ENCODE measurements around the gene SDC3.
A peak's percentile ranks its signal among the peaks of the same experiment; 100 is the strongest.

The SDC3 gene

GRCh38 chr1:30912913-30913652 lies 4.5 kb upstream of the SDC3 start:
- Histone ChIP-seq H3K4me3 (ENCODE audit: low read depth, low read length) (no peak overlapping the region), H3K36me3 (ENCODE audit: insufficient read depth, low read length) (no peaks in the 10 kb centered on the region), H3K27ac (ENCODE audit: low read depth, low read length) (no peak overlapping the region)

DNA sequence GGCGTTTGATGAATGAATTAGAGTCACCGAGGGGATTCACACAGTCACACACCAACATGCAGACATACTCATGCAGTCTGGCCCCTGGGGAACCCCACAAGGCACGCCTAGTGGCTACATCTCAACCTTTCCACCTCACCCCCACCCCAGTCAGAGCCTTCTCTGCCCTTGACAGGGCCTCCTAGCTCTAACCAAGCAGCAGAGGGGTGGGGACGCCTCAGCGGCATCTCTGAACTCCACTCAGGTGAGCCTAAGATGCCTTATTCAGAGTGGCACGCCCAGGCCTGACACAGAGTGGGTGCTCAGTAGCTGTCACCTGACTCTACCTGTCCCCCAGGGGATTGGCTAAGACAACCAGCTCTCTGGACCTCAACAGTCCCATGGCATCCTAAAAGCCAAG lies 3.7 kb upstream of the SDC3 start:
- H3K4me3 ChIP-seq (ENCODE audit: low read depth, low read length): no peak overlapping the region
- H2AFZ ChIP-seq (ENCODE audit: low read length, unreplicated experiment): no peak overlapping the region
- H3K27me3 ChIP-seq (ENCODE audit: insufficient read depth, low read length): no peaks in the 10 kb centered on the region; the same call in 1 of the 2 replicates
- H3K27ac ChIP-seq (ENCODE audit: low read depth, low read length): no peak overlapping the region
- H3K4me1 ChIP-seq (ENCODE audit: control insufficient read depth, insufficient read depth, low read length, unreplicated experiment): no peaks in the 10 kb centered on the region
- no peaks in the 10 kb centered on the region for H3K36me3 ChIP-seq (ENCODE audit: insufficient read depth, low read length)
- no peaks in the 10 kb centered on the region for H3K79me2 ChIP-seq (ENCODE audit: control insufficient read depth, insufficient read depth, low read length, unreplicated experiment)

More at GRCh38 chr1:30912913-30913652, 4.5 kb upstream of the SDC3 start:
- Histone ChIP-seq H3K79me2 (ENCODE audit: control insufficient read depth, insufficient read depth, low read length, unreplicated experiment) (no peaks in the 10 kb centered on the region), H3K4me1 (ENCODE audit: control insufficient read depth, insufficient read depth, low read length, unreplicated experiment) (no peaks in the 10 kb centered on the region), H2AFZ (ENCODE audit: low read length, unreplicated experiment) (no peak overlapping the region), H3K27me3 (ENCODE audit: insufficient read depth, low read length) (no peaks in the 10 kb centered on the region)

DNA sequence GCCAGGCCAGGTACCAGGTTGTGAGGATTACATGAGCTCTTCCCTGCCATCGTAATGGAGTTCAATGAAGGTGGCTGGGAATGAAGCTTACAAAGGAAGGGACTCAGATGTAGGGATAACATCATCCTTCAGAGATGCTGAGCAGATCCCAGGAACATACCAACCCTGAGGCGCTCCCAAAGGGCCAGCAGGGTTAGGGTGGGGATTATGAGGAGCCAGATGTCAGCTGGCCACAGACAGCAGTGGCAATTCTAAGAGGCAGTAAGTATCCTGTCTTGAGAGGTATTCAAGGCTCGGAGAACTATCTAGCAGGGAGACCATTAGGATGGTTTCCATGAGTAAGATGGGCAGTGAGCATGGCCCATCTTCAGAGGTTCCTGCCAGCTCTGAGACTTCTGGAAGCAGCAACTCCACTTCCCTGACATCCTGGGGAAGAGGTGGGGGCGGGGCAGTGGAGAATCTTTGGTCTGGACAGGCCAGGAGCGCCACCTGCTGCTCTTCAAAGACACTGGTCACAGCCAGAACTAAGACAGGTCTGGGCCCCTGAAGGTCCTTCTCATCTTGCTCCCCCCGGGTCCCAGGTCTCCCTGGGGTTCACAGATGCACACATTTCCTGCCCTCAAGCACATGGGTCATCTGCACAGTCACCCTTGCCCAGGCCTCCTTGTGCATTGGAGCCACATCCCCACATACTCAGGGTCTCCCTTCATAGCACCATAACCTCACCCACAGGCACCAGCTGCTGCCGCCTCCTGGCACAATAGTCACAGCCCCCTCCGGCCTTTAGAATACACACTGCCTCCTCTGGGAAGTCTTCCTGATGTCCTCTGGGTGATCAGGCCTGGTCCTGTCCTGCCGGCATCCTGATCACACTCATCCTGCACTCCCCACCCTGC lies 2.7 kb upstream of the SDC3 start:
- no peaks in the 10 kb centered on the region for H3K79me2 ChIP-seq (ENCODE audit: control insufficient read depth, insufficient read depth, low read length, unreplicated experiment)
- no peak overlapping the region for H3K4me3 ChIP-seq (ENCODE audit: low read depth, low read length)
- no peaks in the 10 kb centered on the region for H3K4me1 ChIP-seq (ENCODE audit: control insufficient read depth, insufficient read depth, low read length, unreplicated experiment)
- no peak overlapping the region for H2AFZ ChIP-seq (ENCODE audit: low read length, unreplicated experiment)
- no peaks in the 10 kb centered on the region for H3K36me3 ChIP-seq (ENCODE audit: insufficient read depth, low read length)
- no peaks in the 10 kb centered on the region; the same call in 1 of the 2 replicates for H3K27me3 ChIP-seq (ENCODE audit: insufficient read depth, low read length)
- no peak overlapping the region for H3K27ac ChIP-seq (ENCODE audit: low read depth, low read length)

GRCh38 chr1:30909365-30910068 lies 959 bp upstream of the SDC3 start:
- H3K27me3 ChIP-seq (ENCODE audit: insufficient read depth, low read length): no peaks in the 10 kb centered on the region; the same call in 1 of the 2 replicates
- H3K4me1 ChIP-seq (ENCODE audit: control insufficient read depth, insufficient read depth, low read length, unreplicated experiment): no peaks in the 10 kb centered on the region
- no peak overlapping the region for H3K27ac ChIP-seq (ENCODE audit: low read depth, low read length)
- H2AFZ ChIP-seq (ENCODE audit: low read length, unreplicated experiment): no peak overlapping the region
- H3K36me3 ChIP-seq (ENCODE audit: insufficient read depth, low read length): no peaks in the 10 kb centered on the region
- H3K4me3 ChIP-seq (ENCODE audit: low read depth, low read length): peak overlapping the region; percentile 71
- H3K79me2 ChIP-seq (ENCODE audit: control insufficient read depth, insufficient read depth, low read length, unreplicated experiment): no peaks in the 10 kb centered on the region

GRCh38 chr1:30908316-30908695 lies 252 bp downstream of the SDC3 start:
- no peaks in the 10 kb centered on the region for H3K4me1 ChIP-seq (ENCODE audit: control insufficient read depth, insufficient read depth, low read length, unreplicated experiment)
- no peaks in the 10 kb centered on the region; the same call in 1 of the 2 replicates for H3K27me3 ChIP-seq (ENCODE audit: insufficient read depth, low read length)
- no peaks in the 10 kb centered on the region for H3K36me3 ChIP-seq (ENCODE audit: insufficient read depth, low read length)
- H3K27ac ChIP-seq (ENCODE audit: low read depth, low read length): no peak overlapping the region
- no peak overlapping the region for H2AFZ ChIP-seq (ENCODE audit: low read length, unreplicated experiment)
- no peaks in the 10 kb centered on the region for H3K79me2 ChIP-seq (ENCODE audit: control insufficient read depth, insufficient read depth, low read length, unreplicated experiment)
- H3K4me3 ChIP-seq (ENCODE audit: low read depth, low read length): peak overlapping the region; percentile 85

DNA sequence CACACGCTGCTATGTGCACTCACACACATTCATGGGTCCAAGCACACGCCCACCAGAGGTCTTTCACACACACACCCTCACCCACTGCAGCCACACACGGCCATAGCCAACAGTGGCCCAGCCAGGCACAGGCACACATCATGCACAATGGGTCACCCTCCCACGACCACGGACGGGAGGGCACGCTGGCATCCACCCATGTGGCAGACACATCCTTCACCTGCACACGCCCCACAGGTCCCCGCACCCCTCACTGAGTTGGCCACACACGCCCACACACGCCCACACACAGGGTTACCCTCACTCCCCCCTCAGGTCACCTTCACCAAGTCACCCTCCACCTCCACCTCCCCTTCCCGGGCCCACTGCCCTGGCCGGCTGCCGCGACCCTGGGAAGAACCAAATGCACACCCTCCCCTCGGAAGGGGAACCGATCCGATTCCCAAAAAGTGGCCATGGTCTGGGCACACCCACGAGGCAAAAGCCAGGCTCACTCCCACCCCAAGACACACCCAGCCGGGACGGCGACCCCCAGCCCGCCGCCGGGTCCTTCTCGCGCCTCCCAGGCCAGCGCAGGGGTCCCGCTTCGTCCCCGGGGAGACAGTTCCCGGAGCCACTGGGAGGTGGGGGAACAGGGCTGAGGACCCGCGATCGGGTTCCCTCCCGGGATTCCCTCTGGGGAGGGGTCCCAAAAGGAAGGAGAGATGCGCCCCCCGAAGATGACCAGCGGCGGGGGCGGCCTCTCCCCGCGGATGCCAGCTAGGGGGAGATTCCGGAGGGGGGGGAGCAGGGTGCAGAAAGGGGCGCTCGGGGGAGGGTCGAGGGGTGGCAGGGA lies 860 bp downstream of the SDC3 start:
- H3K4me1 ChIP-seq (ENCODE audit: control insufficient read depth, insufficient read depth, low read length, unreplicated experiment): no peaks in the 10 kb centered on the region
- H3K4me3 ChIP-seq (ENCODE audit: low read depth, low read length): peak overlapping the region; percentile 85
- no peak overlapping the region for H2AFZ ChIP-seq (ENCODE audit: low read length, unreplicated experiment)
- no peak overlapping the region for H3K27ac ChIP-seq (ENCODE audit: low read depth, low read length)
- no peaks in the 10 kb centered on the region for H3K79me2 ChIP-seq (ENCODE audit: control insufficient read depth, insufficient read depth, low read length, unreplicated experiment)
- no peaks in the 10 kb centered on the region; the same call in 1 of the 2 replicates for H3K27me3 ChIP-seq (ENCODE audit: insufficient read depth, low read length)
- H3K36me3 ChIP-seq (ENCODE audit: insufficient read depth, low read length): no peaks in the 10 kb centered on the region

GRCh38 chr1:30906631-30907441 lies 1.7 kb downstream of the SDC3 start:
- Histone ChIP-seq H3K36me3 (ENCODE audit: insufficient read depth, low read length) (no peaks in the 10 kb centered on the region), H3K27ac (ENCODE audit: low read depth, low read length) (no peak overlapping the region), H3K27me3 (ENCODE audit: insufficient read depth, low read length) (no peaks in the 10 kb centered on the region; the same call in 1 of the 2 replicates), H3K79me2 (ENCODE audit: control insufficient read depth, insufficient read depth, low read length, unreplicated experiment) (no peaks in the 10 kb centered on the region), H3K4me1 (ENCODE audit: control insufficient read depth, insufficient read depth, low read length, unreplicated experiment) (peaks cover 8% of the 10 kb centered on the region), H2AFZ (ENCODE audit: low read length, unreplicated experiment) (no peak overlapping the region), H3K4me3 (ENCODE audit: low read depth, low read length) (peak overlapping the region; percentile 85; the same call in 1 of the 2 replicates)

DNA sequence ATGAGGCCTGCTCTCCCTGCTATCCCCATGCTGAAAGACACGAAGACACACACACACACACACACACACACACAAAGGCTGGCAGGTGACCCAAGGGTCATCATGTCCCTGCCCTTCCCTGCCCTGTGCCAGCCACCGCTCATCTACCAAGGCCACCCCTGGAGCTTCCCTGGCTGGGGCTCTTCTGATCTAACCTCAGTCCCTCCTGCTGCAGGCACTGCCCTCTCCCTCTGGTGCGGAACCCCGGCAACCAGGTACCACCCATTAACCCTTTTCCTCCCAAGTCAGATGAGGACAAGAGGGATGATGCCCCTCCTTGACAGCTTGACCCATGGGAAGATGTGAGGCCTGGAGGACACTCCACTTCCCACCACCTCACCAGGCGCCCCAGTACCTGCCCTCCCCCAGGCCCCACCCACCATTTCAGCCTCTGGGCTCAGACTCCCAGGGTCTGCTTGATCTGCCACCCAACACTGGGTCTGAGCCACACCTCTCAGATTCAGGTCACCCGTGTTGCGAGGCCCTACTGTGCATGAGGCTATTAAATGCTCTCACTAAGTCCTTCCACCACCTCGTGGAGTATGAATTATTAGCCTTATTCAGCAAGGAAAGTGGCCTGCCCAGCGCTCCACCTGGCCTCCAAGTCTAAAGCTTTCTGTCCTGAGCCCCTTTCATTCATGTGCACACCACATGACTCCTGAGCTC lies 2.5 kb downstream of the SDC3 start:
- Histone ChIP-seq H3K27me3 (ENCODE audit: insufficient read depth, low read length) (no peaks in the 10 kb centered on the region; the same call in 1 of the 2 replicates), H3K27ac (ENCODE audit: low read depth, low read length) (no peak overlapping the region), H3K4me1 (ENCODE audit: control insufficient read depth, insufficient read depth, low read length, unreplicated experiment) (peaks cover 8% of the 10 kb centered on the region), H3K79me2 (ENCODE audit: control insufficient read depth, insufficient read depth, low read length, unreplicated experiment) (no peaks in the 10 kb centered on the region), H3K36me3 (ENCODE audit: insufficient read depth, low read length) (no peaks in the 10 kb centered on the region), H3K4me3 (ENCODE audit: low read depth, low read length) (no peak overlapping the region), H2AFZ (ENCODE audit: low read length, unreplicated experiment) (no peak overlapping the region)

- Histone ChIP-seq H3K36me3 (ENCODE audit: insufficient read depth, low read length) (no peaks in the 10 kb centered on the region), H2AFZ (ENCODE audit: low read length, unreplicated experiment) (no peak overlapping the region), H3K27me3 (ENCODE audit: insufficient read depth, low read length) (no peaks in the 10 kb centered on the region; the same call in 1 of the 2 replicates), H3K27ac (ENCODE audit: low read depth, low read length) (no peak overlapping the region), H3K4me3 (ENCODE audit: low read depth, low read length) (no peak overlapping the region), H3K4me1 (ENCODE audit: control insufficient read depth, insufficient read depth, low read length, unreplicated experiment) (peaks cover 8% of the 10 kb centered on the region), H3K79me2 (ENCODE audit: control insufficient read depth, insufficient read depth, low read length, unreplicated experiment) (no peaks in the 10 kb centered on the region)
Observed at GRCh38 chr1:30905403-30905802, 3.2 kb downstream of the SDC3 start.
